ENCODE results near the gene PPIL6. TPM values are rescaled to one million over a fixed set of nuclear protein-coding genes. Genes with fewer than 3 reads are reported as not detected.
"Not testable (repeated sequence)": the region's sequence is repeated elsewhere in the genome, so short reads cannot be mapped to it uniquely, and the experiment has no call there.

The PPIL6 gene
- total RNA-seq, 2 donors from 2014 or later: not detected

DNA sequence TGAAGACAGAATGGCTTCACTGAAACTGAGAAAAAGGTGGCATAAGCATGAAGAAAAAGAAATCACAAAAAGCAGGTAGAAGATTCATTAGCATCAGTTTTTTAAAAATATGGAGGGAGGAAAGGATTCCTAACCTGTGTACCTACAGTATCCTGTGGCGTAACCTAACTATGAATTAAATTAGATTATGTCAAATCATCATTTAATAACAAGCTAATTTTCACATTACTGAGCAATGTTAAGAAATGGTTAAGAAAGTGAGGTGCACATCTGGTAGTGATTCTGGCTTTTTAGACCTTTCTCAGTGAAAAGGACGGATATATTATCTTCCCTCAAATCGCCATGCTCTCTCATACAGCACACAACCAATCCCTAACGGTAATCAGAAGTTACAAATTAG, 70.7 kb downstream of the PPIL6 start:
- ATAC-seq: no peak
- no peak for DNase-seq (ENCODE audit: low spot score in 2 of 2)
- Mint-ChIP-seq H3K36me3 (peaks cover 33 to 64% of the 10 kb centered on the region in 2 donors), H3K27ac (peak overlapping the region in 1 of 2 donors; percentile 53), H3K9me3 (no peaks in the 10 kb centered on the region)

DNA sequence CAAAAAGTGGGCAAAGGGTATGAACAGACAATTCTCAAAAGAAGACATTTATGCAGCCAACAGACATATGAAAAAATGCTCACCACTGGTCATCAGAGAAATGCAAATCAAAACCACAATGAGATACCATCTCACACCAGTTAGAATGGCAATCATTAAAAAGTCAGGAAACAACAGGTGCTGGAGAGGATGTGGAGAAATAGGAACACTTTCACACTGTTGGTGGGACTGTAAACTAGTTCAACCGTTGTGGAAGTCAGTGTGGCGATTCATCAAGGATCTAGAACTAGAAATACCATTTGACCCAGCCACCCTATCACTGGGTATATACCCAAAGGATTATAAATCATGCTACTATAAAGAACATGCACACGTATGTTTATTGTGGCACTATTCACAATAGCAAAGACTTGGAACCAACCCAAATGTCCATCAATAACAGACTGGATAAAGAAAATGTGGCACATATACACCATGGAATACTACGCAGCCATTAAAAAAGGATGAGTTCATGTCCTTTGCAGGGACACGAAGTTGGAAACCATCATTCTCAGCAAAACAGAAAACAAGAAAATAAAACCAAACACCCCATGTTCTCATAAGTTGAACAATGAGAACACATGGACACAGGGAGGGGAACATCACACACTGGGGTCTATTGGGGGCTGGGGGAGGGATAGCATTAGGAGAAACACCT, 75.9 kb downstream of the PPIL6 start:
- not testable (repeated sequence) for H3K27ac Mint-ChIP-seq; DNase-seq (ENCODE audit: low spot score in 2 of 2); H3K9me3 Mint-ChIP-seq; ATAC-seq
- peaks cover 32 to 86% of the 10 kb centered on the region in 2 donors for H3K36me3 Mint-ChIP-seq

DNA sequence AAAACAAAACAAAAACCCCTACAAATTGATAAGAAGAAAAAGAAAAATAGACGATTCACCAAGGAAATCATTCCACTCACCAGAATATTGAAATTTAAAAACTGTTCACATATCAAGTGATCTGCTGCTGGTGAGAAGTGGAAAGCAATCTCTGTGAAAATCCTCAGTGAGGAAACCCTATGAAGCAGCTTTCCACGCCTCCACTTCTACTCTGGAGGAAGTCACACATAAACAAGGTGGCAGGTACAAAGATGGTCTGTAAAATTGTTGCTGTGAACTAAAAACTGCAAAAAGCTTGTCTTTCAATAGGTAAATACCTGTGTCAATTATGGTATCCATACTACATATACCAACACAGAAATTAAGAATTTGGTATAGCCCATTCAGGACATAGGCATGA, 76.7 kb downstream of the PPIL6 start:
- ATAC-seq: no peak
- H3K27ac Mint-ChIP-seq: no peak overlapping the region
- H3K36me3 Mint-ChIP-seq: peaks cover 40 to 89% of the 10 kb centered on the region in 2 donors

DNA sequence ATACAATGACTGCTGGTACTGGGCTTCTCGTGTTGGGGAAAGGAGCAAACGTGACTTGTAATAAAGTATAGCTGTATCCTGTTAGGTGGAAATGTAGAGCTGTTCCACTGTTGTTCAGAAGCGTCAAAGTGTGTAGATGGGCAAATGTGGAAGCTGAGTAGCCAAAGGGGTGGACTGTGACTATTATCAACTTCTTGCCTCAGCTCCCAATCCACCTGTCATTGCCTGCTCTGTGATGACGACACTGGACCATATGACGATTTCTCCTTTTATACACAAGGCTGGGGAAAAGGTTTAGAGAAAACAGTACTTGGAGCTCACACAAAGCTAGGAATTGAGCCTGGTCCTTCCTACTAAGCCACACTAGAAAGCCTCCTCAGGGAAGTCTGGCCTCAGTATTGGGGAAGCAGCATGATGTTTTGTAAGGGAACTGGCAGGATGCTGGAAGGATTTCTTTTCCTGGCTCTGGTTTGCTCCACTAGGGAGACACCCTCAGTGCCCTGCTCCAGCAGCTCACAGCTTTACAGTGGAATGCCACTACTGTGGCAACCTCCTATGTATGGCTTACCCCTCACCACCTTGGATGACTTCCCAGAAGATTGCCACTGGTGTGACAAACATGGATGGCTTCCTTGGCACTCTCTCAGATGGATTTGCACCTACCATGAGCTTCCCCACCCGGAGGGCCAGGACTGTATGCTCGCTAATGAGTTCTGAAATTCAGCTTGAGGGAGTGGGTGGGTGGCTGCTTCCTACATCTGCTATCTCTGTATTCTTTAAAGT, 78.1 kb downstream of the PPIL6 start:
- ATAC-seq: peak in 1 of 2 donors; percentile 10
- Mint-ChIP-seq H3K36me3 (peaks cover 51 to 92% of the 10 kb centered on the region in 2 donors), H3K9me3 (peaks cover 3 to 8% of the 10 kb centered on the region in 2 donors), H3K27ac (peak overlapping the region in 1 of 2 donors; percentile 89)
- no peak for DNase-seq (ENCODE audit: low spot score in 2 of 2)

More for the DNA sequence above, 76.7 kb downstream of the PPIL6 start:
- no peak for DNase-seq (ENCODE audit: low spot score in 2 of 2)
- peaks cover 3 to 8% of the 10 kb centered on the region in 2 donors for H3K9me3 Mint-ChIP-seq

DNA sequence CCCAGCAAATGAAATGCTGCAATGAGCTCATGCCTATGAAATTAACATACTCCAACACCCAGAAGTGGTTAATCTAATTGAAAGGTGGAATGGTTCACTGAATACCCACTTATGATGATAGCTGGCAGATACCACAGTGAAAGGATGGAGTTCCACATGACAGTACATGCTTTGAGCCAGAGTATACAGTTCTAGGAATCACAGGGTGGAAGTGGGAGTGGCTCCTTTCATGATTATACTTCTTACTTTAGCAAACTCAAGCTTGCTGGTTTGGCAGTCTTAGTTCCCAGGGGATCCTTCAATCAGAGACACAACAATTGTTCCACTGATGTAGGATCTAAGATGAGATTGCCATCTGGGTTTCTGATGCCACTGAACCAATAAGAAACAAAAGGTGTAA, 79.6 kb downstream of the PPIL6 start:
- DNase-seq (ENCODE audit: low spot score in 2 of 2) (no peak), ATAC-seq (no peak)
- Mint-ChIP-seq H3K36me3 (peaks cover 49 to 89% of the 10 kb centered on the region in 2 donors), H3K9me3 (peaks cover 3 to 8% of the 10 kb centered on the region in 2 donors), H3K27ac (no peak overlapping the region)

DNA sequence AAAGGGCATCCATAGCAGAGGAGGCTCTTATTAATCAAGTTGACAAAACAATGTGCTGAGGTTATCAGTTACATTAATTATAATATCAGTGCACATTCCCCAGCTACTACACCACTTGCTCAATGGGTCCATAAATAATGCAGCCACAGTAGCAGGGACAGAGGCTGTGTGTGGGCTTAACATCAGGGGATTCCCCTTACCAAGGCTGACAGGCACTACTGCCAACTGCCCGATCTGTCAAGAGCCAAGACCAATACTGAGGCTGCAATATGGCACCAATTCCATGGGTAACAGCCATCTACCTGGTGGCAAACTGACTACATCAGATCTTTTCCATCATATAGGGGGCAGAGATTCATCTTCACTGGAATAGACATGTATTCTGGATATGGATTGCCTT, 80.1 kb downstream of the PPIL6 start:
- peak overlapping the region in 1 of 2 donors; percentile 63 for H3K27ac Mint-ChIP-seq
- peaks cover 3 to 8% of the 10 kb centered on the region in 2 donors for H3K9me3 Mint-ChIP-seq
- H3K36me3 Mint-ChIP-seq: peaks cover 49 to 87% of the 10 kb centered on the region in 2 donors
- no peak for DNase-seq (ENCODE audit: low spot score in 2 of 2)
- ATAC-seq: peak in 1 of 2 donors; percentile 25

DNA sequence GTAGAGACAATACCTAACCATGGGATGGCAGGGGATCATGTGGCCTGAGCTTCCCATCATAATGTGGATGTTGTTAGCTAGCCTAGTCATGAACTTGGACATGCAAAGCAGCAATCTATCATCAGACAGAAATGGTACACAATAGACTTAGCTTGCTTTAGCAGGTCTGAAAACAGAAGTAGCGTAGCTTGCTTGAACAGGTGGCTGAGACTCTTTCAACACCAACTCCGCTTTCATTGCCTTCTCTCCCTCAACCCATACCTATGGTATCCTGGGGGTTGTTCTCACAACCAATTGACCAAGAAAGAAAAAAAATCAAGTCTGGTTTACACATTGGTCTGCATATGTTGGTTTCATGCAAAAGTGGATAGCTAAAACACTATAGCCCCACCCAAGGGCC, 81.2 kb downstream of the PPIL6 start:
- ATAC-seq: no peak

DNA sequence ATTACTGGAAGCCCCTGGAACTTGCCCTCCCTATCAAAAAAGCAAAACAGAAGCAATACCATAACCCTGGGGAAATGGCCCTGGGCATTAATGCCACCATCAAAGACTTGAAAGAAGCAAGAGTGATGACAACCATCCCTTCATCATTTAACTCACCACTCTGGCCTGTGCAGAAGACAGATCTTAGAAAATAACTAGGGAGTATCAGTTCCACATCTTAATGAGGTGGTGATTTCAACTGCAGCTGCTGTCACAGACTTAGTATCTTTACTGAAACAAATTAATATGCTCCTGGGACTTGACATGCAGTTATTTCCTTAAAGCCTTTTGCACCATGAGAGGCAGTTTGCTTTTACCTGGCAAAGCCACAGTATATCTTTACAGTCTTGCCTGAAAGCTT, 82.2 kb downstream of the PPIL6 start:
- ATAC-seq: no peak
- Mint-ChIP-seq H3K27ac (no peak overlapping the region), H3K36me3 (peaks cover 41 to 67% of the 10 kb centered on the region in 2 donors), H3K9me3 (peaks cover 3 to 8% of the 10 kb centered on the region in 2 donors)
- no peak for DNase-seq (ENCODE audit: low spot score in 2 of 2)

More for the DNA sequence above, 81.2 kb downstream of the PPIL6 start:
- Mint-ChIP-seq H3K9me3 (peaks cover 3 to 8% of the 10 kb centered on the region in 2 donors), H3K27ac (no peak overlapping the region), H3K36me3 (peaks cover 49 to 77% of the 10 kb centered on the region in 2 donors)
- DNase-seq (ENCODE audit: low spot score in 2 of 2): no peak

DNA sequence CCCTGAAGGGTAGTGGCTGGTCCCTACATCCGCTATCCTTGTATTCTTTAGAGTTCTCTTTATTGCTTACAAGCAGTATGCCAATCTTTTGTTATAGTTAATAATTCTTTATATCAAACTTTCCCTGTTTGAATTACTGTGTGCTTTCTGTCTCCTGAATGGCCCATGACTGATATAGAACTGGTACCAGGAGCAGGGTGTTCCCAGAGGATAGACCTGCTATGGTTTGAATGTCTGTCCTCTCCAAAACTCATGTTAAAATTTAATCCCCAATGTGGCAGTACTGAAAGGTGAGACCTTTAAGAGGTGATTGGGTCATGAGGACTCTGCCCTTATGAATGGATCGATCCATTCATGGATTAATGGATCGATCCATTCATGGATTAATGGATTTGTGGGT, 84.2 kb downstream of the PPIL6 start:
- H3K27ac Mint-ChIP-seq: no peak overlapping the region
- ATAC-seq (no peak), DNase-seq (ENCODE audit: low spot score in 2 of 2) (no peak)
- peaks cover 37 to 57% of the 10 kb centered on the region in 2 donors for H3K36me3 Mint-ChIP-seq
- H3K9me3 Mint-ChIP-seq: peaks cover 3 to 8% of the 10 kb centered on the region in 2 donors

DNA sequence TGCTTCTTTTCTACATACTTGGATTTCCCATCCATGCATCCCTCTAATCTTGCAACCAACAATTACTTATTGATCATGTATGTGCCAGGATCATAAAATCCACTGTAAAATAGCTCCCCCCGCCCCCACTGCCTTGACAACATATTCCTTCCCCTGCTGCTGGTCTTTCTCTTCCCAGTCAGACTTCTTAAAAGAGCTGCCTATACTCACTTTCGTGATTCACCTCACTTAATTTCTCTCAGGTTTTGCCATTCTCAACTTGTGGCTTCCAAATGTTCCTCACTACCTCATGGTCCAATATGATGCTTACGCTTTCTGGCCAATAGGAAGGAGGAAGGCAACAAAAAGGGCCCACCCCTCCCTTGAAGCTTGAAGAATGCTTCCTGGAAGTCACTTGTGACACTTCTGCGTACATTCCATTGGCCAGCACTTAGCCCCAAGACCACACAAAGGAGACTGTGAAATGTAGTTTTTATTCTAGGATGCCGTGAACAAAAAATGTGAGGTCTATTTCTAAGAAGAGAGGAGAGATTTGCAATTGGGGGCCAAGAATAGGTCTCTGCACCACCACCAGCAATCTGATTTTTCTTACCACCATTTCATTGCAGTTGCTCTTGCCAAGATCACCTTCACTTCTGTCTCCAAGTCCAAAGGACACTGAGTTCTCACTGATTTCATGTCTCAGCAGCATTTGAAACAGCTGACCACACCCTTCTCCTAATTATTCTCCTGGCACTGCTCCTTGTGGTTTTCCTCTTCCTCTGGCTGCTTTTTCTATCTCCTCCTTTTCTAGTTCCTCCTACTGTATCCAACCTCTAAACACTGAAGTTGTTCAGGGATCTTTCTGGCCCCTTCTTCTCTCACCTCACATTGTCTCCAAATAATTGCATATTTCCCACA, 88.9 kb downstream of the PPIL6 start:
- DNase-seq (ENCODE audit: low spot score in 2 of 2): no peak
- Mint-ChIP-seq H3K27ac (peak overlapping the region; percentile 0 to 48), H3K36me3 (peaks cover 0 to 9% of the 10 kb centered on the region in 2 donors), H3K9me3 (no peaks in the 10 kb centered on the region)
- no peak for ATAC-seq

DNA sequence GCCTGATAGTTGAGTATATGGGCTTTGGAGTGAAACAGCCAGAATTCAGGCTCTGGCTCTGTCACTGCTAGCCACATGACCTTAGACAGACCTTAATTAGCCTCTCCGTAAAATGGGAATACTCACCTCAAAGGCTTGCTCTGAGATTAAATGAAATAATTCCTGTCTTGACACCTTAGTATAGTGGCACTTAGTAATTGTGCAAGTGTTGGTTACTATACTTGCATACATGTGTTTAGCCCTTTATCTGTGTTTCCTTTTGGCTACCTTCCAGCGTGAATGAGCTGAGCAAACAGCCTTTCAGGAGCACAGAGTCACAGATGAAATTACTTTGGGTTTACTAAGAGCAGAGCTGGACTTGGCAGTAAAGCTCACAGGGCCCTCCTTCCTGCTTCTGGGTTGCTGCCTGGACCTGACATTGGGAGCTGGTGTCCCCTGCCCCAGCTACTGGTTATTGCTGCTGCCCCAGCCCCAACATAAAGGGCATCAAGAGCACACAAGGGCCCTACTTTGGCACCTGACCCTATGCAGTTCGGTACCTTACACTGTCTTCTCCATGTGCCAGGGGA, 90.9 kb downstream of the PPIL6 start:
- Mint-ChIP-seq H3K9me3 (no peaks in the 10 kb centered on the region), H3K36me3 (peaks cover 0 to 5% of the 10 kb centered on the region in 2 donors)

DNA sequence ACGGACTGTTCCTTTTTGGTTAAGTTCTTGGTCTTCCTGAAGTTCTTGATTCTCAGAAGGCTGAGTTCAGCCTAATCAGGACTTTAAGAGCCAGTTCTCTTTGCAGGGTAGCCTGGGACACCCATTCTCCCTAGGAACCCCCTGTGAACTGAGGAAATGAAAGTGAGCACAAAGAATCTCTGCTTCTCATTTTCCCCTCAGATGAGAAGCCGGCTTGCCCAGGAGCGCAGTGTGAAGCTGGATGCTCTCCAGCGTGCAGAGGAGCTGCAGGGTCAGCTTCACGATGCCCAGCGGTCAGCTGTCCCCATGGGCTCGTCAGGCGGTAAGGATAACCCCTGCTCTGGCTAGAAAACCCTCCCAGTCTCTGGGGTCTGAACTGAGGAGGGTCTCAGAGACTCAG, 92.2 kb downstream of the PPIL6 start:
- H3K9me3 Mint-ChIP-seq: no peaks in the 10 kb centered on the region
- H3K36me3 Mint-ChIP-seq: peaks cover 0 to 5% of the 10 kb centered on the region in 2 donors
- H3K27ac Mint-ChIP-seq: no peak overlapping the region
- ATAC-seq: no peak
- DNase-seq (ENCODE audit: low spot score in 2 of 2): no peak

More for the DNA sequence above, 90.9 kb downstream of the PPIL6 start:
- DNase-seq (ENCODE audit: low spot score in 2 of 2) (no peak), ATAC-seq (no peak)
- no peak overlapping the region for H3K27ac Mint-ChIP-seq

DNA sequence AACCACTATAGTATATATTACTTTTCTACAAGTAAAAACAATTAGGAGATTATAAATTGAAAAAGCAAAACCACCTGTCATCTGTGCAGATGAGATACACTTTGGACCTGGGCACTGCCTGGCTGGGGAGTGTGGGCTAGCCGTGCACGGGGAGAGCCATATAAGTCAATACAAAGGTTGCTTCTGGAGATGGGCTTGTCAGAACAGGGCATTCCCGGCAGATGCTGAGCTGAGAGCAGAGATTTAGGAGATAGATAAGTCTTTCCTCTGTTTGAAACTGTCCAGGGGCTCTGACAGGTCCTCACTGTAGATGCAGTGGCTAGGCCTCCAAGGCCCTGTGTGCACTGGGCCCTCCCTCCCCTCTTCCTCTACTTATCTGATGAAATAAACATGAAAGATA, 92.6 kb downstream of the PPIL6 start:
- Mint-ChIP-seq H3K27ac (no peak overlapping the region), H3K9me3 (no peaks in the 10 kb centered on the region), H3K36me3 (peaks cover 0 to 5% of the 10 kb centered on the region in 2 donors)
- DNase-seq (ENCODE audit: low spot score in 2 of 2) (no peak), ATAC-seq (no peak)

DNA sequence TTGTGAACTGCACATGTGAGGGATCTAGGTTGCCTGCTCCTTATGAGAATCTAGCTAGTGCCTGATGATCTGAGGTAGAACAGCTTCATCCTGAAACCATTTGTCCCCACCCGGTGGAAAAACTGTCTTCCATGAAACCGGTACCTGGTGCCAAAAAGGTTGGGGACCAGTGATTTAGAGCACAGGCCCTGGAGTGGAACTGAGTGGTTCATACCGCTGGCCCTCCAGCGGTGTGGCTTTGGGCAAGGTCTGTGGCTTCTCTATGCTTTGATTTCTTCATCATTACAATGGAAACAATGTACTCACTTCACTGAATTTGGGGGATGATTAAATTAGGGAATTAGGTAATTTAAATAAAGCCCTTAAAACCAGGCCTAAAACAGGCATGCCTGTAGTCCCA, 94.4 kb downstream of the PPIL6 start:
- Mint-ChIP-seq H3K36me3 (no peaks in the 10 kb centered on the region), H3K27ac (peak overlapping the region in 1 of 2 donors; percentile 7), H3K9me3 (no peaks in the 10 kb centered on the region)
- DNase-seq (ENCODE audit: low spot score in 2 of 2) (no peak), ATAC-seq (peak; percentile 30 to 43)

DNA sequence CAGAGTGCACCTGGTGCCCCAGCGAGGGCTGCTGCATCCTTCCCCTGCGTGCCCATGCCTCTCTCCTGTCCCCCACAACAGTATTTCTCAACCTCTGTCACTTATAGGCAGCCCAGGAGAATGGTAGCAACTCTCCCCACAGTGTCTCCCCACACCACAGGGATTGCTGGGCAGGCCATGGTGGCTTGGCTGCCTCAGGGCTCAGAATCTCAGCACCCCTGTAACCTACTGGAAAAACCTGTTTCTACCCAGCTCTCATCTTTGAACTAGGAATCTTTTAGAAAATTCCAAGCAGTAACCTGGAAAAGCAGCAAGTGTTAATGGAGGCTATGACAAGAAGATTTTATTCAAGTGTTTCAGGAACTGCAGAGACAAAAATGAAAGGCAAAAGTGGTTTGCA, 96.2 kb downstream of the PPIL6 start:
- H3K36me3 Mint-ChIP-seq: no peaks in the 10 kb centered on the region
- no peak for ATAC-seq
- DNase-seq (ENCODE audit: low spot score in 2 of 2): no peak
- no peaks in the 10 kb centered on the region for H3K9me3 Mint-ChIP-seq
- H3K27ac Mint-ChIP-seq: no peak overlapping the region

DNA sequence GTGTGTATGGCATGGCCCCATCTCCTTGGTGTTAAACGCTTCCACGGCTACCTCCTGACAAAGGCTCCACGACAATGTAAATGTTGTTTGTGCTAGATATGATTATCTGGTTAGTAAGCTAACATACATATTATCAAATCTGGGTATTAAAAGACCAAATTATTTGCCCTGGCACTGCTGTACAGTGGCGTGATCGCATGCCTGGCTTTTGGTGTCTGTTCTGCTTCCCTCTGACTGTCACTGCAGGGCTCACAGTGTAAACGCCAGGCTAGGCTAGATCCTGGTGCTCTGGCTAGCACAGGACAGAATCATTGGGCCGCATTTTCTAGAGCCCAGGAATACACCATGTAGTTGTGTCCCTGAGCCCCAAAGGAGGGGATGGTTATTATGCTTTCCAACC, 96.9 kb downstream of the PPIL6 start:
- no peak for DNase-seq (ENCODE audit: low spot score in 2 of 2)
- no peak overlapping the region for H3K27ac Mint-ChIP-seq
- no peaks in the 10 kb centered on the region for H3K9me3 Mint-ChIP-seq
- H3K36me3 Mint-ChIP-seq: no peaks in the 10 kb centered on the region
- ATAC-seq: no peak

Data from activated naive CD4-positive, alpha-beta T cell treated with anti-CD3 and anti-CD28 coated beads, Interleukin-2, amount 50 U/mL, for 72 hours (primary cell).